Fibroblast of skin of right biceps (primary cell): ENCODE data around the gene TUSC2.
A peak's percentile ranks its signal among the peaks of the same experiment; 100 is the strongest.
"Not testable (repeated sequence)": the region's sequence is repeated elsewhere in the genome, so short reads cannot be mapped to it uniquely, and the experiment has no call there.

Experiments used
- DNase-seq: peaks from one replicate; pipeline ENCODE4 v3.0.0-alpha.2; 2013

Gene TUSC2

DNA sequence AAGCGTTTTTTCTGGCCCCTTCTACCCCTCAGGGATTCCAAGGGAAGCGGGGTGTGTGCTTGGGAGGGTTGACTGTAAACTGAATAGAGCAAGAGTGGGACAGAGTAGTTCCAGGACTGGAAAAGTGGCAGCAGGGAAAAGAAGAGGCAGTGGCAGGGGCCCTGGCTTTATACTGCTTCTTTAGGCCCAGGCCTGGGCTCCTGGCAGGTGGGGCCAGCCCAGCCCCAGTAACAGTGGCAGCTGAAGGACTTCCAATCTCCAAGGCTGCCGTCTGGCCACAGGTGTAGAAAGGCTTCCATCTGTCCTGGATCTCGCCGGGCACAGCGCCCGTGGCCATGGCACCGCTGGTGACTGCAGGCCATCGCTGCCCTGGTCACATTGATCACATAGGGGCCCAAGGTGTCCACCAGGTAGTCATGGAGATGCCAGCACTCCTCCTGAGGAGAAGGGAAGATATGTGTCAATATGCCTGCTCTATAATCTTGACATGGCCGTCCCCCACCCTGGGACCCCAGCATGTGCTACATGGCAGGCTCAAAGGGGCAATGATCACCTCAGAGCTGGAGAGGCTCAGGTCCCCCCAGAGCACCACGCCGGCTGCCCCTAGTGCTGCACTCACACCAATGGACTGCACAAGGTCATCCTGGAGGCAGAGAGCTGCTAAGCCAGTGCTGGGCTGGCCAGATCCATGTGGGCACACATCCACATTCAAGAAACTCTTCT lies 34.8 kb downstream of the TUSC2 start:
- DNase-seq, result no peak

- DNase-seq, result peak; percentile 97
Observed at GRCh38 chr3:50292159-50293078, 35.6 kb downstream of the TUSC2 start, which contains the start of gene IFRD2. Gene IFRD2 (minus strand): TSS chr3:50292429. CDS start chr3:50292274, 155 bp downstream.

GRCh38 chr3:50290161-50290641 lies 37.8 kb downstream of the TUSC2 start:
- no peak for DNase-seq

GRCh38 chr3:50289130-50289529 lies 38.9 kb downstream of the TUSC2 start:
- no peak for DNase-seq

DNA sequence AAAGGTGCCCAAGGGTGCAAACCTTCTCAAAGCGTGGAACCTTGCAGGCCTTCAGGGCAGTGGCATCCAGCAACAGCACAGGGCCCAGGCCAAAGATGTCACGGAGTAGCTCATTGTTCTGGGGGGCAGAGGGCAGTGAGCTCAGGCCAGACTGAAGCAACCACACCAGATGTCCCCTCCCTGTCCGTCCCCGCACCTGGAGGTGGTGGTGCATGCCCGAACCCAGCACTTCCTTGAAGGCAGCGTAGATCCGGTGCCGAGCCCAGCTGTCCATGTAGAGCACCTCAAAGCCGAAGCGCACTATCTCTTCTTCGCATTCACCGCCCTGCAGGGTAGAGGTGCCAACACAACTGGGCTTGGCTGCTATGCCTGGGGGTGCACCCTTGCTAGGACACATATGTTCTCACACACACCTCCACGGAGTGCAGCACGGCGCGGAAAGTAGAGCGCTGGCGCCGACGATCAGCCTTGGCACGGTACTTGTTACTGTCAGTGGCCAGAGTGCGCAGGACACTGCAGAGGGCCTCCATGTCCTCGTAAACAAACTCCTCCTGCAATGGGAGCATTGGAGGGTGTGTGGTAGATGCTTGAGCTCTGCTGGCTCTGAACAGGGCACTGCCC lies 39.5 kb downstream of the TUSC2 start:
- DNase-seq, result no peak

GRCh38 chr3:50287262-50287661 lies 40.8 kb downstream of the TUSC2 start:
- DNase-seq, result no peak

DNA sequence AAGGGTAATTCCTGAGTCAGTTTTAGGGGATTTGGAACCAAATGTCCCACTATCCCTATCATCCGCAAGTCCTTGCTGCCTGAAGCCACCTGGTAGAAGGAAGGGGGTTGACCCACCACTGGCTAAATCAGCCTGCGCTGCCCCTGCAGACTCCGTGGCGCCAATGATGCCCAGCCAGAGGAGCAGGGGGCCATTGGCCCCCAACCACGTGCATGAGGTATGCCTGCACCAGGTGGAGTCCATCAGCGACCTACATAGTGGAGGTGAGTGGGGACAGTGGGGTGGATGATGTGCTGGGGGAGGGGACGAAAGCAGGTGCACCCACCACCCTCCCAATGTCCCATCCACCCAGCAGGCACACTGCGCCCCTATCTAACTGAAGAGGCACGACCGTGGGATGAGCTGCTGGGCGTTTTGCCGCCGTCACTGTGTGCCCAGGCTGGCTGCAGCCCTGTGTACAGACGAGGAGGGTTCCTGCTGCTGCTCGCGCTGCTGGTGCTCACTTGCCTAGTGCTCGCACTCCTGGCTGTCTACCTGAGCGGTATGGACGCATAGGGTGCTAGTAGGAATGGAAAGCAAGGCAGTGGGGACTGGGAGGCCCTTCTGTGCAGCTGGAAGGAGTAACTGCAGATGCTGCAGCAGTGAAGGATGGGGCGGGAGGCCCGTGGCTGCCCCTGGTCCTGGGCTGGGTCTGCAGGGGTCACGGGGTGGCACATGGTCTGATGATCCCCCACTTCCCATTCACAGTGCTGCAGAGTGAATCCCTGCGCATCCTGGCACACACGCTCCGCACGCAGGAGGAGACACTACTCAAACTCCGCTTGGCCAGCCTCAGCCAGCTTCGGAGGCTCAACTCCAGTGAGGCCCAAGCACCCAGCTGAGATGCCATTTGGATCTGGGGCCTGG lies 41.4 kb downstream of the TUSC2 start:
- no peak for DNase-seq

DNA sequence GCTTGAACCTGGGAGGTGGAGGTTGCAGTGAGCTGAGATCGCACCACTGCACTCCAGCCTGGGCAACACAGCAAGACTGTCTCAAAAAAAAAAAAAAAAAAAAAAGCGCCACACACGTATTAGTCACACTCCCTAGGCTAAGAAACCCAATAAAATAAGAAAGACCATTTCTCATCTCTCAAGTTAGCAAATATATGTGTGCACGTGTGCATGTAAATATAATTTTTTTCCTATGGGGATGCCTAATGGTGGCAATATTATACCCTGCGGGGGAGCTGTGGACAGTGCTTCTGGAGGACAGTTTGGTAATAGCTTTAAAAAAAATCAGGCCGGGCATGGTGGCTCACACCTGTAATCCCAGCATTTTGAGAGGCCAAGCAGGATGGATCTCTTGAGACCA lies 43.9 kb downstream of the TUSC2 start:
- not testable (repeated sequence) for DNase-seq

DNA sequence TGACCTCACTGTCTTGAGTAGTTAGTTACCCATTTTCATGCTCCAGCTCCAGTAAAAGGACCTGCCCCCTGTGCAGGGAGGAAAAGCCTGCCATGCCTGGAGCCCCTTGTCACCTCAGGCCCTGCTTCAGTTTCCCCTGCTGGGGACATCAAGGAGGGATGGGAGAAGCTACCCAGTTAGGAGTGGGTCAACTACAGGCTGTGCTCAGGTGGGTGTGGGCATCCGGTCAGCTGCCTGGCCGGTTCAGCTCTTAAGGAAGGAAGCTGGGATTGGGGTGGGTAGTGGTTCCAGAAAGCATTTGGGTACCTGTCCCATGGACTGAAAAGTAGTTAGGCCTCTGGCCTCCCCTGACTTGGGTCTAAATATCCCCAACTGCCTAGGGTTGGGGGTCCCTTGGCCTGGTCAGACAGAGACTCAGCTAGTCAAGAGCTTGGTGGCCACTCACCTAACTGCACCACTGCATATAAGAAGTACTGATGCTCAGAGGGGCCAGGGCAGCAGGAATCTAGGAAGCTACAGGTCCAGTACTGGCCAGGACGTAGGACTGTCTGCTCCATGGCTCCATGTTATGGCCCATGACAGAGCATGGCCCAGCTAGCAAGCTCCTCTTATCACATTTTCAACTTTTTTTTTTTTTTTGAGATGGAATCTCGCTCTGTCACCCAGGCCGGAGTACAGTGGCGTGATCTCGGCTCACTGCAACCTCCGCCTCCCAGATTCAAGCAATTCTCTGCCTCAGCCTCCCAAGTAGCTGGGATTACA lies 48.6 kb downstream of the TUSC2 start:
- no peak for DNase-seq

GRCh38 chr3:50278880-50279224 lies 49.2 kb downstream of the TUSC2 start, which contains the start of gene LSMEM2:
Gene LSMEM2 (plus strand): TSS chr3:50279087. CDS start chr3:50279114, 27 bp downstream.
- DNase-seq, result no peak

- DNase-seq, result no peak
Observed at GRCh38 chr3:50278123-50278879, 49.7 kb downstream of the TUSC2 start.

DNA sequence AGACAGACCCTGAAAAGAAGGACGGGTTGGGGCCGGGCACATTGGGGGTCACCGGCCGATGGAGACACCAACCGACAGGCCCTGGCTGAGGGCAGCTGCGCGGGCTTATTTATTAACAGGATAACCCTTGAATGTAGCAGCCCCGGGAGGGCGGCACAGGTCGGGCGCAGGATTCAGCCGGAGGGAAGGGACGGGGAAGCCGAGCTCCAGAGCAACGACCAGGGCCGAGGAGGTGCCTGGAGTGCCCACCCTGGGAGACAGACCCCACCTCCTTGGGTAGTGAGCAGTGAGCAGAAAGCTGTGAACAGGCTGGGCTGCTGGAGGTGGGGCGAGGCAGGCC lies 51.3 kb downstream of the TUSC2 start:
- no peak for DNase-seq

DNA sequence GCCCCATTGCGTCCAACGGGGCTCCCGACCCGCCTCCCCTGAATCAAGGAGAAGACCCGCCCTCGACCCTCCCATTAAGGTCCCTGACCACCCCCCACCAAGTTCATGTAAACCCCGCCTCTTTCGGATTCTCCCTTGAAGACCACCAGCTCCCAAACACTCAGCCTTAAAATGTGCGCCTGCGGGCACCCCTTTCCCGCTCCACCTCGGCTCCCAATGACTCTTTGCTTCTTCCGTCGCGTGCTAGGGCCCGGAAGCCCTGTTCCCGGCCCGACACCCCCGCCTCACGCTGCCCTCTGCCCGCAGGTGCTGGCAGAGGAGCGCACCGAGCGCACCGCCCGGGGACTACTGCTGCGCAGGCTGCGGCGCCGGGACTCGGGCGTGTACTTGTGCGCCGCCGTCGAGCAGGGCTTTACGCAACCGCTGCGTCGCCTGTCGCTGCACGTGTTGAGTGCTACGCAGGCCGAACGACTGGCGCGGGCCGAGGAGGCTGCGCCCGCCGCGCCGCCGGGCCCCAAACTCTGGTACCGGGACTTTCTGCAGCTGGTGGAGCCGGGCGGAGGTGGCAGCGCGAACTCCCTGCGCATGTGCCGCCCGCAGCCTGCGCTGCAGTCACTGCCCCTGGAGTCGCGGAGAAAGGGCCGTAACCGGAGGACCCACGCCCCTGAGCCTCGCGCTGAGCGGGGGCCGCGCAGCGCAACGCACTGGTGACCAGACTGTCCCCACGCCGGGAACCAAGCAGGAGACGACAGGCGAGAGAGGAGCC lies 51.8 kb downstream of the TUSC2 start:
- DNase-seq, result no peak

DNA sequence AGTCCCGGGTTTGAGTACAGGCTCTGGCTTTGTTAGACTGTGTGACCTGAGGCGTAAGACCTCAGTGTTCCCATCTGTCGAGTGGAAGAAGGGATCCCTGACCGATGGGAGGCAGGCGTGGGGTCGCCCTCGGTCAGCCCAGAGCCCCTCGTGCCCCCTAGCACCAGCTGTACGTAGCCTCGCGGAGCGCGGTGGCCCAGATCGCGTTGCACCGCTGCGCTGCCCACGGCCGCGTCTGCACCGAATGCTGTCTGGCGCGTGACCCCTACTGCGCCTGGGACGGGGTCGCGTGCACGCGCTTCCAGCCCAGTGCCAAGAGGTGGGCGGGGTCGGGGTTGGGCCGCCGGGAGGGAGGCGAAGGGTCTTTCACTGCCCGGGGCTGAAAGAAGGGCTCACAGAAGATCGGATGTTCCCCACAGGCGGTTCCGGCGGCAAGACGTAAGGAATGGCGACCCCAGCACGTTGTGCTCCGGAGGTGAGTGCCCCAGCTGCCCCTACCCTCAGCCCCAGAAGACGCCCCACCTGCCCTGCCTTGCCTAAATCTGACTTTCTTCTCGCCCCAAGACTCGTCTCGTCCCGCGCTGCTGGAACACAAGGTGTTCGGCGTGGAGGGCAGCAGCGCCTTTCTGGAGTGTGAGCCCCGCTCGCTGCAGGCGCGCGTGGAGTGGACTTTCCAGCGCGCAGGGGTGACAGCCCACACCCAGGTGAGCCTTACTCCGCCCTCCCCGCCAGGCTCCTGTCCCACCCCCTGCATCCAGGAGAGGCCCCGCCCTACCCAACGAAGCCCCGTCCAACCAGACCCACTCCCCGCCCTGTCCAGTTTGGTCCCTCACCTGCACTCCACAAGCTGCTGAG lies 52.7 kb downstream of the TUSC2 start:
- DNase-seq, result no peak
